Mucosa of stomach (tissue), 1 donor: ENCODE results near the gene ANG.
"Not testable (repeated sequence)": the region's sequence is repeated elsewhere in the genome, so short reads cannot be mapped to it uniquely, and the experiment has no call there.

Source experiments
- H3K27me3 ChIP-seq: one replicate; pipeline ENCODE4 v1.7.0; 2013; ENCODE audit warnings: mild to moderate bottlenecking, low read length; ENCODE audit not compliant: control insufficient read depth, insufficient read depth
- H3K36me3 ChIP-seq: one replicate; pipeline ENCODE4 v1.7.0; 2013; ENCODE audit warnings: low read length; ENCODE audit not compliant: control insufficient read depth, insufficient read depth
- H3K4me1 ChIP-seq: one replicate; pipeline ENCODE4 v1.7.0; 2013; ENCODE audit warnings: mild to moderate bottlenecking, low read length; ENCODE audit not compliant: control insufficient read depth, insufficient read depth
- H3K4me3 ChIP-seq: one replicate; pipeline ENCODE4 v1.7.0; 2013; ENCODE audit warnings: low read length
- H3K9ac ChIP-seq: one replicate; pipeline ENCODE4 v1.7.0; 2013; ENCODE audit warnings: mild to moderate bottlenecking, low read length, moderate library complexity
- H3K9me3 ChIP-seq: one replicate; pipeline ENCODE4 v1.7.0; 2013; ENCODE audit warnings: mild to moderate bottlenecking, low read length, moderate library complexity; ENCODE audit not compliant: control insufficient read depth
- donor health status: Pancreatic carcinoma.

The ANG gene

GRCh38 chr14:20734430-20734806, 45.9 kb downstream of the ANG start:
- Histone ChIP-seq H3K4me3 (no peak overlapping the region), H3K4me1 (no peaks in the 10 kb centered on the region), H3K27me3 (no peaks in the 10 kb centered on the region), H3K9me3 (no peaks in the 10 kb centered on the region), H3K9ac (no peak overlapping the region), H3K36me3 (no peaks in the 10 kb centered on the region)

DNA sequence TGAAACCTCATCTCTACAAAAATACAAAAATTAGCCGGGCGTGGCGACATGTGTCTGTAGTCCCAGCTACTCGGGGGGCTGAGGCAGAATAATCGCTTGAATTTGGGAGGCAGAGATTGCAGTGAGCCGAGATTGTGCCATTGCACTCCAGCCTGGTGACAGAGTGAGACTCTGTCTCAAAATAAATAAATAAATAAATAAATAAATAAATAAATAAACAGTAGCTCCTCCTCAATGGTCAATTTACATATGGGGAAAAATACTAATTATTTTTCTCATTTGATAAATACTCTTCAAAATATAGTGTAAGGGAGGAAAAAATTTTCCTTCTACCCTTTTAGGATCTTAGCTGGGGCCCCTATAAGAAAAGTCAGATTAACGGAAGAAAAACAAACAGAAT, 49.7 kb downstream of the ANG start:
- H3K4me1 ChIP-seq, H3K27me3 ChIP-seq, H3K9me3 ChIP-seq, H3K9ac ChIP-seq, H3K36me3 ChIP-seq, H3K4me3 ChIP-seq: not testable (repeated sequence)

DNA sequence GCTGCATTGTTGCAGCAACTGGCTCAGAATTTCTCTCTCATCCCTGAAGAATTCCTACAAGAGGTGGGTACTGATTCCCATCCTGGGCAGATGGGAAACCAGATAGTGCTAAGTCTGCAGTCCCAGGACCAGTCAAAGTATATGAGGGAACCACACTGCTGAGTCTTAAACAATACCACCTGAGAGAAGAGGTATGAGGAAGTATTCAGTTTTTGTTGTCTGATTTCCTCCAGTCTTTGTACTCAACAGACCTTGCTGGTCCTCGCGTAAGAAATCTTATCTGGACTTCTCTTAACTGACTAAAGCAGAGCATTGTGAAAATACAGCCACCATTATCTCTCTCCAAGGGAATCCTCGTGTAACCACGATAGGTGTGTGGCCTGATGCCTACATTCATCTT, 53.6 kb downstream of the ANG start:
- Histone ChIP-seq H3K4me3 (no peak overlapping the region), H3K4me1 (no peaks in the 10 kb centered on the region), H3K27me3 (no peaks in the 10 kb centered on the region), H3K9ac (no peak overlapping the region), H3K36me3 (no peaks in the 10 kb centered on the region), H3K9me3 (no peaks in the 10 kb centered on the region)

GRCh38 chr14:20743556-20743955, 55.0 kb downstream of the ANG start:
- no peaks in the 10 kb centered on the region for H3K4me1 ChIP-seq
- H3K27me3 ChIP-seq = no peaks in the 10 kb centered on the region

More at GRCh38 chr14:20743556-20743955, 55.0 kb downstream of the ANG start:
- no peak overlapping the region for H3K9ac ChIP-seq
- no peaks in the 10 kb centered on the region for H3K9me3 ChIP-seq
- no peak overlapping the region for H3K4me3 ChIP-seq
- H3K36me3 ChIP-seq = no peaks in the 10 kb centered on the region
